Activated CD4-positive, alpha-beta T cell treated with anti-CD3 and anti-CD28 coated beads, Interleukin-2, amount 50 U/mL, for 4 hours (primary cell): ENCODE results near the gene LGALS1.
"Not testable (repeated sequence)": the region's sequence is repeated elsewhere in the genome, so short reads cannot be mapped to it uniquely, and the experiment has no call there.

Experiments
- DNase-seq, 2 experiments: peaks; one replicate each; pipeline ENCODE4 v3.0.0-alpha.2; 2020

The LGALS1 gene

DNA sequence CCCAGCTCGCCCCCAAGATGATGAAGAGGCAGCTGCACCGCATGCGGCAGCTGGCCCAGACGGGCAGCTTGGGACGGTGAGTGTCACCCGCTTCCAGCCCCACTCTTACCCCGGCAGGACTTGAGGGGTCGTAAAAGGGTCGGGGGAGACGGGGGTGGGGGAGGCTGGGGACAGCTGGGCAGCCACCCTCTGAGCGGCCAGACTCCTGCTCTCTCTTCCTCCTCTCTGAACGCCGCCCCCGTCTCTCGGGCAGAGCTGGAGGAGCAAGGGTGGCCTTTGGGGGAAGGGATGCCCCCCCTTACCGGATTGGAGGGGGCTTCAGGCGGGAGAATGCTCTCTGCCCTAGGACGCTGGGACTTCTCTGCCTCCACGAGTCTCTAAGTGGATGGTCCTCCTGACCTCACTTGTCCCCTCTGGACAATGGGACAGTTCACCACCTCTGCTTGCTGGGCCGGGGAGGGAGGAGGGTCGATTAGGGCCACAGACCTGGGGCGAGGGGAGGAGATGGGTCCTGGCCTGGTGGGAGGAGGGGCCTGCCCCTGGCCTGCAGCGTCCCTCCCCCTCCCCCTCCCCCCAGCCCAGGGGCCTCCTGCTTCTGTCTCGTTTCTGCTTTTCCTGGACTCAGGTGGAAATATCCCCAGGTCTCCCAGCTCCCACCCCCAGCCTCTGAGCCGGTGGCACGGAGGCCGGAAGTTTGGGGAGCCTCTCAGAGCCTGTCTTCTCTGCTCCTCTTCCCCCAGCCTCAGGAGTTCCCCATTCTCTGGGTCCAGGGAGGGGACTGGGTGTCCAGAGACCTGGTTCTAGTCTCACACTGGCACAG is 35.5 kb upstream of the LGALS1 start:
- no peak for DNase-seq

DNA sequence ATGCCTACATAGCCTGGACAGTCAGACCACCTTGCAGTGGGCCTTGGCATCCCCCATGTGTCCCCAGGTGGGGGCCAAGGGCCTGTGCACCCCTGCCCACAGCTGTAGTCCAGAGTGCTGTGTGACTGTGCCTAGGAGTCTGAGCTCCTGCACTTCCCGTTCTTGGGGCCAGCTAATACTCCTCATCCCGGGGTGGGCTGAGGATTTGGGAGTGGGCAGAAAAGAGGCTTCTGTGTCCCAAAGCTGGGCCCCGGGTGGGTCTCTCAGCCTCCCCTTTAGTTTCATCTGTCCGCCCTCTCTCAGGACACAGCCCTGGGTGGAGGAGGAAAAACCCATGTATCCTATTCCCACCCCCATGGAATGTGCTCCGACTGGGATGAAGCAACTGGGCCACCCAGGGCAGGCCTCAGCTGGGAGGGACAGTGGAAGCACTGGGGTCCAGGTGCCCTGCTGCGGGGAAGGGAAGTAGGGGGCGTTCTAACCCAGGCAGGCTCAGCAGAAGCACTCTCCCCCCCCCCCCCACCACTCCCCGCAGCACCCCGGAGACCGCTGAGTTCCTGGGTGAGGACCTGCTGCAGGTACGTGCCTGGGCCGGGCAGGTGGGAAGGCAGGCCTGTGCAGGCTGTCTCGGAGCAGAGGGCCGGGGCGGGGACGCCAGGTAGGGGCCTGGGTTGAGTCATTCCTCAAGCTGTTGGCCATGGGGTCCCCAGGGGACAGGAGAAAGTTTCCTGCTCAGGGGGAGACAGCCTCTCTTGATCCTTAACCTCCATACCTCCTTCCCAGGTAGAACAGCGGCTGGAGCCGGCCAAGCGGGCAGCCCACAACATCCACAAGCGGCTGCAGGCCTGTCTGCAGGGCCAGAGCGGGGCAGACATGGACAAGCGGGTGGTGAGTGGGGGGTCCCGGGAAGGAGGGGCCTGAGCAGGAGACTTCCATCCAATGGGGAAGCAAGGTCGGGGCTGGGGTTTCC is 34.6 kb upstream of the LGALS1 start:
- DNase-seq = no peak

DNA sequence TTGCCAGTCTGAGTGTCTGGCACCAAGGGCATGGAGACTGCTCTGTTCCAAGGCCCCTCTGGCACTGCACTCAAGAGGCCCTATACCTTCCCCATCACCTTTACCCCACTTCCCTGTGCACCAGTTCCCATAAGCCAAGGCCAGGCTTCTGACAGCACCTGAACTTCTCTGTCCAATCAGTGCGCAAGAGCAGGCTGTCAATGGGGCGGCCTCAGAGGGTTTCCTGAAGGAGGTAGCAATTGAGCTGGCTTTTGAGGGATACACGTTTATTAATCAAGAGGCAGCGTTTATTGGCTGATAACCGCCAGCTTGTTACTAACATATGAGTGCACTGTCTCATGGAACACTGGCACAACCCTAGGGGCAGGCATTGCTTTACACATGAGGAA is 33.9 kb upstream of the LGALS1 start:
- DNase-seq = no peak

DNA sequence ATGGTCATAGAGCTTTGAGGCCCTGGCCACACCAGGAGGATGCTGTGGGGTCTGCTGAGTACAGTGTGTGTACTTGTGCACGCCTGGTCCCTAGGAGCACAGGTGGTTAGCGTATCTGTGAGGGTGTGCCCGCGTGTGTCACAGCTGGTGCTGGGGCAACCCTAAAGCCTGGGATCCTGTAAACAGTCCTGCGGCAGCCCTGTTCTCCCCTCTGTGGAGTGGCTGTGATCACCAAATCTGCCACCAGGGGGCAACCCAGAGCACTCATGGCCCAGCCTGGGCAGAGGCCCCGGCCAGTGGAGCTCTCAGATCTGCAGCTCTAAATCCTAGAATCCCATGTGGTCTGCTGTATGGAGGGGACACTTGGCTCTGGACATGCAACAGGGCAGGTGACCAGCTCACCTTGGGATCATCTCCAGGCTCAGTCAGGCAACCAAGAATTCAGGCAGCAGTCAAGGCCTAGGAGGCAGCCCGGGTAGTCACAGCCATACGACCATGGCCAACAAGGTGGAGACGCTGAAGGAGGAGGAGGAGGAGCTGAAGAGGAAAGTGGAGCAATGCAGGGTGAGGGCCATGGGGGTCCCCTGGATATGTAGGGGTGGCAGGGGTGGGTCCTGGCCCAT is 32.1 kb upstream of the LGALS1 start:
- DNase-seq = peak; percentile 84 to 90

DNA sequence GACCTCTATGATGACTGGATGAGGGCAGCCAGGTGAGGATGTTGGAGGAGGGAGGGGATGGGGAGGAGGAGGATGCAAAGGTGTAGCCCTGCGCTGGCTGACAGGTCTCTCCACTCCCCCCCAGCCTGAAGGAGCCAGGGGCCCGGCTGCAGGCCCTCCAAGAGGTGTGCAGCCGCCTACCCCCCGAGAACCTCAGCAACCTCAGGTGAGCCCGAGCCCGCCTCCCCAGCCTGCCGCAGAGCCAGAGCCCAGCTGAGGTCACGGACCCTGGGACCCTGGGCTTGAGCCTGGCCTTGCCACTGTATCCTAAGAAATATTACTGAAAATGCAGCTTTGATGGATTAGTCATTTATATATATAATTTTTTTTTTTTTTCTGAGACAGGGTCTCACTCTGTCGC is 28.1 kb upstream of the LGALS1 start:
- DNase-seq = no peak

DNA sequence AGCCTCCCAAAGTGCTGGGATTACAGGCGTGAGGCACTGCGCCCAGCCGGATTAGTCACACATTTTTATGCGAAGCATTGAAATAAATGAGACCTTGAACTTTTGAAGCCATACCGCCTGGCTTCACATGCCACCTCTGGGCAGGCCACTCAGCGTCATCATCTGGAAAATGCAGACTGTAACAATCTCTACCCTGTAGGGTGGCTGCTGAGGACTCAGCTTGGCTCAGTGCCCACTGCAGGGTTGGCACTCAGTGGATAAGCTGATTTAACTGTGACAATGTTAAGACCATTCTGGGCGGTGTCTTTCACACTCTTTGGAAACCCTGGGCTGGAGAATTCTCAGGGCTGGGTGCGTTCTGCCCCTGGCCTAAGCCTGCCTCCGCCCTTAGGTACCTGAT is 27.5 kb upstream of the LGALS1 start:
- no peak for DNase-seq

DNA sequence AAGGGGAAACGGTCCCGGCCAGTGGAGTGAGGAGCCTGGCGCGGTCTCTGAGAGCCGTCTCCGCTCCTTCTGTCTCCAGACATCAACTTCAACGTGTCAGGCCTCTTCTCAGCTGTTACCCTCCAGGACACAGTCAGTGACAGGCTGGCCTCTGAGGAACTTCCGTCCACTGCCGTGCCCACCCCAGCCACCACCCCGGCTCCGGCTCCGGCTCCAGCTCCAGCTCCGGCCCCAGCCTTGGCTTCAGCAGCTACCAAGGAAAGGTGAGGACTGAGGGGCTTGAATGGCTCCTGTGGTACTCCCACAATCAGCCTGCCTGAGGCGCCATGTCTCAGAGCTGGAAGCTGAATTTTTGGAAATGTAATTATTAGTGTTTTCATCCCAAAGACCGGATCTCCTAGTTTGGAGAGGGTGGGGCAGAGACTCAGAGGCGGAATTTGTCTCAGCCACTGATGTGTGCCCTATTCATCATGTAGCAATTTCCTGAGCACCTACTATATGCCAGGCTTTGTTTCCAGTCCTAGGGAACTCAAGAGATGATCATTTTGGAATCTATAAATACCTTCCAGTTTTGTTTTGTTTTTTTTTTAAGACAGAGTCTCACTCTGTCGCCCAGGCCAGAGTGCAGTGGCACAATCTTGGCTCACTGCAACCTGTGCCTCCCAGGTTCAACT is 24.8 kb upstream of the LGALS1 start:
- no peak for DNase-seq

DNA sequence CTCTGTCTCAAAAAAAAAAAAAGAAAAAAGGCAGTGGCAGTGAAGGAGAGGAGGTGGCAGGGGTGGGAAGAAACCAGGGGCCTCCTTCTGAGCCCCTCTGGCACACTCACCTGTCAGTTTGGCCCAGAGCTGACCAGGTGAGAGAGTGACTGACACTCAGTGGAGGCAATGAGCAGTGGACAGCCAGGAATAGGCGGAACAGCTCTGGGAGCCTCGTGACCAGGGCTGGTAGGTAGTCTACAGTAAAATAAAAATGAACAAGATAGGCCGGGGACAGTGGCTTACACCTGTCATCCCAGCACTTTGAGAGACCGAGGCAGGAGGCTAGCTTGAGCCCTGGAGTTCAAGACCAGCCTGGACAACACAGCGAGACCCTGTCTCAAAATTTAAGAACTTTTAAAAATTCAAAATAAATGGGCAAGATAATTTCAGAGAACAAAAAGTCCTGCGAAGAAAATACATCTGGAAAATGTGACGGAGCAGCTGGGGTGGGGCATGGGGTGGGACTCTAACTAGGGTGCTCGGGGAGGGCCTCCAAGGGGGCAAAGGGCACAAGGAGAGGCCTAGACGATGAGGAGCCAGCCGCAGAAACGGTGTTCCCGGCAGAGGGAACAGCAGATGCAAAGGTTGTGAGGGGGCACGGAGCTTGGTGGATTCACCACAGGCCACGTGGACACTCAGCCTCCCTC is 20.7 kb upstream of the LGALS1 start:
- no peak for DNase-seq

DNA sequence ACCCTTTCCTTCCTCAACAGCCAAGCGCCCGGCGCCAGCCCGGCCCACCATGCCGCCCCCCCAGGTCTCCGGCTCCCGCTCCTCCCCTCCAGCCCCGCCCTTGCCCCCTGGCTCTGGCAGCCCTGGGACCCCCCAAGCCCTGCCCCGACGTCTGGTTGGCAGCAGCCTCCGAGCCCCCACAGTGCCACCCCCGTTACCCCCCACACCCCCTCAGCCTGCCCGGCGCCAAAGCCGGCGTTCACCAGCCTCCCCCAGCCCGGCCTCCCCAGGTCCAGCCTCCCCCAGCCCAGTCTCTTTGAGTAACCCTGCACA is 20.2 kb upstream of the LGALS1 start:
- no peak for DNase-seq

DNA sequence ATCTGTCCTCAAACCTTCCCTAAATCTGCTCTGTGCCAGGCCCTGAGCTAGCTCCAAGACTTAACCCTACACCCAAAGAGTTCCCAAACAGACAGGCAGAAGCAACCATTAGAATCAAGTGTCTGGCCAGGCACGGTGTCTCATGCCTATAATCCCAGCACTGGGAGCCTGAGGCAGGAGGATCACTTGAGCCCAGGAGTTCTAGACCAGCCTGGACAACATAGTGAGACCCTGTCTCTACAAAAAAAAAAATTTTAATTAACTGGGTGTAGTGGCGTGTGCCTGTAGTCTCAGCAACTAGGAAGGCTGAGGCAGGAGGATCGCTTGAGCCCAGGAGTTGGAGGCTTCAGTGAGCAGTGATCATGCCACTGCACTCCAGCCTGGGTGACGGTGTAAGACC is 18.9 kb upstream of the LGALS1 start:
- DNase-seq = not testable (repeated sequence)

DNA sequence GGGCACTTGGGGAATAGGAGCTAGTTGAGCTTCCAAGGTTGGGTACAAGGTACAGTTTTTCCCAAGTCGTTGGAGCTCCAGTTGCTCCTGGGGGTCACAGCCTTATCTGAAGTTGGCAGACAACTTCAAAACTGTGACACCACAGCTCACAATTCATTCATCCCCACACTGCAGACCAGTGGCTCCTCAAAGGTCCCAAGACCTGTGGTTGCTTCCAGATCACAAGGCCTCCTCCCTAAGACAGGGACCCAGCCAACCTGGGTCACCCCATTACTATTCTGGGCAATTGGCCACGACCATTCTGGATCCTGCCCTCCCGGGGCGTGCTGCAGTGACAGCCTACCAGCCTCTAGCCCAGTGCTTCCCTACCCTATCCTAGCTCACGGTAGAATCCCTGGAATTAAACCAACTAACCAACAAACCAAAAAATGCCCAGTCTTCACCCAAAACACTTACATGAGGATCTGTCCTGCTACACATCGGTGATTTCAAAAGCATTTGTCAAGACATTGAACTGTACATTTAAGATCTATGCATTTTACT is 17.8 kb upstream of the LGALS1 start:
- no peak for DNase-seq

DNA sequence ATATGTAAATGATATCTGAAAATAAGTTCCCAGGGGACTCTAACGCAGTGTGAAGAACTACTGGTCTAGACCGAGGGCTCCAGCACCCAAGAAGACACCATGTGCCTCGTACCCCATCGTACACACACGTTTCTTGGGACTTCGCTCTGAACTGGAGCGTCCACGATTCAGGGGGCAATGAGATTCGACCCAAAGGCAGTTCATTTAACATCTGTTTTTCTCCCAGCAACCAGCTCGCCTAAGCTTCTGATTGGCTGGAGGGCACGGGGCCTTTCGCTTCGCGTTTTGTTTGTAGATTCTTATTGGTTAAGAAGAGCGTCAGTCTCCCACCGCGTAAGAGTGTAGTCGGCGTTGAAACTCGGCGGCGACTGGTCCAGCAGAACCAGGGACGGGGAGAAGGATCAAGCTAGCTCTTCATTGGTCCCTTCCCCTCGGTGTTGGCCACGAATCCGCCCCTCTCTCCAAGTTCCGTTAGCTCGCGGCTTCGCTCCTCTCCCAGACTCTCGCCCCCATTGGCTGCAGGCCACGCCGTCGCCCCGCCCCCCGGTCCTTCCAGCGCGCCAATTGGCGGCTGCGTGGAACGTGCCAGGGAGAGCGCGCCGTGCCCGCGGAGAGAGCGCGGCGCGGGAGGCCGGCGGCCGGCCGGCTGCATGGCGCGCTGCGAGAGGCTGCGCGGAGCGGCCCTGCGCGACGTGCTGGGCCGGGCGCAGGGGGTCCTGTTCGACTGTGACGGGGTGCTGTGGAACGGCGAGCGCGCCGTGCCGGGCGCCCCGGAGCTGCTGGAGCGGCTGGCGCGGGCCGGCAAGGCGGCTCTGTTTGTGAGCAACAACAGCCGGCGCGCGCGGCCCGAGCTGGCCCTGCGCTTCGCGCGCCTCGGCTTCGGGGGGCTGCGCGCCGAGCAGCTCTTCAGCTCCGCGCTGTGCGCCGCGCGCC is 17.0 kb upstream of the LGALS1 start, which contains the start of gene PDXP:
TSS of gene PDXP (plus strand) at position 591 of the 933 bp plus-strand sequence. CDS start at position 651, 60 bp downstream.
- peak; percentile 97 to 98 for DNase-seq

DNA sequence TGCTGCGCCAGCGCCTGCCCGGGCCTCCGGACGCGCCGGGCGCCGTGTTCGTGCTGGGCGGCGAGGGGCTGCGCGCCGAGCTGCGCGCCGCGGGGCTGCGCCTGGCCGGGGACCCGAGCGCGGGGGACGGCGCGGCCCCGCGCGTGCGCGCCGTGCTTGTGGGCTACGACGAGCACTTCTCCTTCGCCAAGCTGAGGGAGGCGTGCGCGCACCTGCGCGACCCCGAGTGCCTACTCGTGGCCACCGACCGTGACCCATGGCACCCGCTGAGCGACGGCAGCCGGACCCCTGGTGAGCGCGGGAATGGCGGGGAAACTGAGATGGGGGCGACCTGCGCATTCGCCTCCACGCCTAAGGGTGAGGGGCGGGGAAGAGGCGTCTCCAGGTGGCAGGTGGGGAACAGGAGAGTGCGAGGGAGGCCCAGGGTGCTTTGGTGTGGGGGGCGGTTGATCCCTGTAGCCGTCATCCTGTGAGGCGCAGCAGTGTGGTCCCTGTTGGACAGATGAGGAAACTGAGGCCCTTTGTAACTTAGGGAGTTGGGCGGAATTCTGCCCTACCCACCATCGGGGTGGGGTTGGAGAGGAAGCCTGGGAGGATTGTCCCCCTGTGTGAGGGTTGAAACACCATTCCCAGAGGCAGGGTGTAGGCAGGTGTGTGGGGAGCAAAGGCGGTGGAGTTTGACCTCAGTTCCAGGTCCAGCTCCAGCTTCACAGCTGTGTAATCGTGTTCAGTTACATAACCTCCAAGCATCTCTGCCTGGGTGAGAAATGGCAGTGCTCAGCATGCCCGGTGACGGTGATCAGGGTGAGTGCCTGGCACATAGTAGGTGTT is 16.2 kb upstream of the LGALS1 start:
- no peak for DNase-seq

DNA sequence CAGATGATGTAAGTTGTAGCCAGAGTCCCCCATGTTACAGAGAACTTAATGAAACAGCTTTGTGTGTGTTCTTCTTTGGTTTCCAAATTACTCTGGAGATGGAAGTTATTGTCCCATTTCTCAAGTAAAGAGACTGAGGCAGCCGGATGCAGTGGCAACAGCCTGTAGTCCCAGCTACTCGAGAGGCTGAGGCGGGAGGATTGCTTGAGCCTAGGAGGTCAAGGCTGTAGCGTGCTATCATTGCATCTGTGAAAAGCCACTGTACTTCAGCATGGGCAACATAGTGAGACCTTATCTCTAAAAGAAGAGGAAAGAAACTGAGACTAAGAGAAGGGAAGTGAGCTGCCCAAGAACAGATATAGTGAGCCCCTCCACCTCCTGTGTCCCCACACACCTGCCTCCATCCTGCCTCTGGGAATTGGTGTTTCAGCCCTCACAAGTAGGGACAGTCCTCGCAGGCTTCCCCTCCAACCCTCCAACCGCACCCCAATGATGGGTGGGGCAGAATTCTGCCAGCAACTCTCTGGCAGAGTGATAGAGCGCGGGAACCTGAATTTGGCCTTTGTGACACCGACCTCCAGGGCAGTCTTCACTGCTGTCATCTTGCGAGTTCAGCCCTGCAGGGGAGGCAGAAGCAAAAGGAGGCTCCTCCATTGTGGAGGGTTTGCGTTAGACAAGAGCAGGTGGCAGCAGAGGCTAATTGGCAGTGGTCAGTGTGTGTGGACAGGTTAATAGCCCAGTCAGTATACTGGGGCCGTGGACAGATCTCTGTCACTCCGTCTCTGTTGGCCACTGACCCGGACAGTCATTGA is 15.3 kb upstream of the LGALS1 start:
- no peak for DNase-seq

DNA sequence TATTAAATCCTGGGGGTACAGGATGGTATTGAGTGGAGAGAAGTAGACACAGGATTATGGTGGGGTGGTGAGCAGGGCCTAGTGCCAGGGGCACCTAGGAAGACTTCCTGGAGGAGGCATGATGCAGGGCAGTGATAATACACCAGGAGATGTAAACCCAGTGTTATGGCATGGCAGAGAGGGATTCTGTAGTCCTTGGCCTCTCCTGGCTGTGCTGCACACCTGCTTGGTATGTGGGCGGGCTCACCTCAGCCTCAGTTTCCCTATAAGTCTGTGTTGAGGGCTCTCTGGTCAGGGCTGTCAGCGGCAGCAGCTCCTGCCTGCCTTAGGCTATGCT is 14.8 kb upstream of the LGALS1 start:
- no peak for DNase-seq

DNA sequence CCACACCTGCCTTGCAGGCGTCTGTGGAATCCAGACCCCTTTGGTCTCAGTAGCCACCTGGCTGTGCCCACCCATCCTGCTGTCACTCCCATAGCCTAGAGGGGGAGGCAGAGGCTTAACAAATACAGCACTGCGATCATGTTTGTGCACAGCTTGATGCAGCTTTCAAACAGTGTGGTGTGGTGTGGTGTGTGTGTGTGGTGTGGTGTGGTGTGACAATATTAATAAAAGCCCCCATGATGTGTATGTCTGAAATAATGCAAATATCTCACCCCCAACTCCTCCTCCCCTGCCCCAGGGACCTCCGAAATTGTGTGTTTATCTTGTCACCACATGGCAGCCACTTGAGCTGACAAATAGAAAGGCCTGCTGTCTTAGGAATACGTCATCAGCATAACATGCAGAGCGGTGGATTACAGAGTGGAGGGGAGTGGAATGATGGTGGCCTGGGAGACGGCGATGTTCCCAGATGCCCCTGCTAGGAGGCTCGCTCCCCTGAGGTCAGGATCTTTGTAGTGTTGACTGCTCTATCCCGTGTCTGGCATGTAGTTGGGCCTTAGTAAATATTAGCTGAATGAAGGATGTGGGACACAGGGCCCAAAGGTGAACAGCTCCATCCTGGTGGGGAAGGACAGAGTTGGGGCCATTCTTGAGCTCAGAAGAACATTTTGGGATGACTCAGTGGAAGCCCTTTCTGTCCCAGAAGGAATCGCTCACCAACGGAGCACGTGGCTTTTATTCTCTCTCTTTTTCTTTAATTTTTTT is 14.1 kb upstream of the LGALS1 start:
- no peak for DNase-seq

DNA sequence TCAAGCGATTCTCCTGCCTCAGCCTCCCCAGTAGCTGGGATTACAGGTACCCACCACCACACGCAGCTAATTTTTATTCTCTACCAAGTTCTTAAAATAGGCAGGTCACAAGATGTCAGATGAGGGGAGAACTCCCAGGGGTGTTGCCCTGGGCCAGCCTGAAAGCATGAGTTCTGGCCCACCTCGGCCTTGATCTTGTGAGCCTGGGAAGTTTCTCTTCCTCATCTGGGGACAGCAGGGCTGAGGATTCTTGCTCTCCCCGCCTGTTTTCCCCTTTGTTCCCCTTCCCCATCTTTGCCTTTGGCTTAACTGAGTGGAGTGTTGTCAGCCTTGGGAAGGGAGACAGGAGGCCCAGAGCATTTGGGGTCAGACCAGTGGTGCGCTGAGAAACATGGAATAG is 13.4 kb upstream of the LGALS1 start:
- no peak for DNase-seq

DNA sequence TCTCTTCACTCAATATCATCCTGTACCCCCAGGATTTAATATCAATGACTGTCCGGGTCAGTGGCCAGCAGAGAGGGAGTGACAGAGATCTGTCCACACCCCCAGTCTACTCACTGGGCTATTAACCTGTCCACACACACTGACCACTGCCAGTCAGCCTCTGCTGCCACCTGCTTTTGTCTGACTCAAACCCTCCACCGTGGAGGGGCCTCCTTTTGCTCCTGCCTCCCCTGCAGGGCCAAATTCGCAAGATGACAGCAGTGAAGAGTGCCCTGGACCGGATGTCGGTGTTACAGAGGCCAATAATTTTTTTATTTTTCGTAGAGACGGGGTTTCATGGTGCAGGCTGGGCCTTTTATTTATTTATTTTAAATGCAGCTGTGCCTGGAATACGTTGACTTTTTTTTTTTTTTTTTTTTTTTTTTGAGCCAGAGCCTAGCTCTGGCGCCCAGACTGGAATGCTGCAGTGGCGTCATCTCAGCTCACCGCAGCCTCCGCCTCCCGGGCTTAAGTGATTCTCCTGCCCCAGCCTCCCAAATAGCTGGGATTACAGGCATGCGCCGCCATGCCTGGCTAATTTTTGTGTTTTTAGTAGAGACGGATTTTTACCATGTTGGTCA is 11.8 kb upstream of the LGALS1 start:
- no peak for DNase-seq
